ENCODE results near the gene SYK. TPM values are rescaled to one million over a fixed set of nuclear protein-coding genes. Genes with fewer than 3 reads are reported as not detected.
A peak's percentile ranks its signal among the peaks of the same experiment; 100 is the strongest.

SYK gene
- polyA plus RNA-seq, 1 of the 3 experiments (the other 2 are of a cell fraction): not detected

- H3K27ac ChIP-seq (ENCODE audit: low read depth in 2 of 2, low read length in 1 of 2): no peak overlapping the region
- ChIA-PET POLR2A (no interaction called here), CTCF (interaction anchor here (0.6 to 1.9 kb wide), 8 partner anchors 9 to 1176 kb away, joined by 3 to 5 read pairs (median 4); partner anchors contain the start of gene DIRAS2)
- H3K4me1 ChIP-seq (ENCODE audit: control insufficient read depth in 1 of 2, insufficient read depth in 2 of 2, low read depth in 1 of 2, low read length in 1 of 2): no peaks in the 10 kb centered on the region
- no peaks in the 10 kb centered on the region for H3K9me3 ChIP-seq
- no peaks in the 10 kb centered on the region for H3K79me2 ChIP-seq (ENCODE audit: insufficient read depth)
- TF ChIP-seq RAD21 (IDR thresholded peaks at IDR 0.05; ENCODE audit: low read length) (peak; percentile 69), TCF12 (IDR thresholded peaks at IDR 0.05) (no peak), TEAD4 (IDR thresholded peaks at IDR 0.05; ENCODE audit: borderline replicate concordance, insufficient read depth) (no peak), YY1 (IDR thresholded peaks at IDR 0.05; ENCODE audit: low read depth) (no peak), SMC3 (IDR thresholded peaks at IDR 0.05; ENCODE audit: low read depth, low read length) (peak; percentile 34; the same call in 1 of the 2 replicates), GABPA (IDR thresholded peaks at IDR 0.05; ENCODE audit: low read depth) (no peak), EP300 (IDR thresholded peaks at IDR 0.05; ENCODE audit: borderline replicate concordance in 1 of 2, low read depth in 1 of 2, low read length in 1 of 2) (no peak), FOXM1 (IDR thresholded peaks at IDR 0.05; ENCODE audit: low read depth) (no peak), SIN3A (IDR thresholded peaks at IDR 0.05; ENCODE audit: borderline replicate concordance, low read depth, low read length) (no peak), GATA2 (CRISPR knock-in tag; IDR thresholded peaks at IDR 0.05) (no peak), USF2 (IDR thresholded peaks at IDR 0.05; ENCODE audit: borderline replicate concordance, low read depth, low read length) (no peak), JUND (IDR thresholded peaks at IDR 0.05) (no peak), CTCF (IDR thresholded peaks at IDR 0.05) (peak; percentile 23), MXI1 (IDR thresholded peaks at IDR 0.05; ENCODE audit: low read depth, low read length) (no peak), POLR2AphosphoS5 (IDR thresholded peaks at IDR 0.05; ENCODE audit: low read depth, low read length) (no peak), RCOR1 (IDR thresholded peaks at IDR 0.05; ENCODE audit: low read length) (no peak), REST (IDR thresholded peaks at IDR 0.05; ENCODE audit: low read depth, low read length) (no peak), TAF1 (IDR thresholded peaks at IDR 0.05; ENCODE audit: borderline replicate concordance, low read depth, low read length) (no peak)
- TF ChIP-seq, protein P1, sequence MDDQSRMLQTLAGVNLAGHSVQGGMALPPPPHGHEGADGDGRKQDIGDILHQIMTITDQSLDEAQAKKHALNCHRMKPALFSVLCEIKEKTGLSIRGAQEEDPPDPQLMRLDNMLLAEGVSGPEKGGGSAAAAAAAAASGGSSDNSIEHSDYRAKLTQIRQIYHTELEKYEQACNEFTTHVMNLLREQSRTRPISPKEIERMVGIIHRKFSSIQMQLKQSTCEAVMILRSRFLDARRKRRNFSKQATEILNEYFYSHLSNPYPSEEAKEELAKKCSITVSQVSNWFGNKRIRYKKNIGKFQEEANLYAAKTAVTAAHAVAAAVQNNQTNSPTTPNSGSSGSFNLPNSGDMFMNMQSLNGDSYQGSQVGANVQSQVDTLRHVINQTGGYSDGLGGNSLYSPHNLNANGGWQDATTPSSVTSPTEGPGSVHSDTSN (IDR thresholded peaks at IDR 0.05): no peak
- H3K36me3 ChIP-seq (replicated peaks in 1 of 2; ENCODE audit: control insufficient read depth in 1 of 2, insufficient read depth in 2 of 2, low read length in 1 of 2): no peaks in the 10 kb centered on the region
- no peaks in the 10 kb centered on the region for H3K27me3 ChIP-seq (ENCODE audit: insufficient read depth)
- H4K20me1 ChIP-seq (ENCODE audit: insufficient read depth): no peaks in the 10 kb centered on the region
- peak; percentile 47 for DNase-seq
- no peak overlapping the region for H2AFZ ChIP-seq (ENCODE audit: low read depth)
- no peak overlapping the region for H3K9ac ChIP-seq
- no peak overlapping the region for H3K4me2 ChIP-seq
- no peaks in the 10 kb centered on the region for H3F3A ChIP-seq (replicated peaks; ENCODE audit: insufficient read depth)
- H3K4me3 ChIP-seq (ENCODE audit: low read depth in 2 of 2, low read length in 1 of 2): no peak overlapping the region
- H3K9me2 ChIP-seq: no peaks in the 10 kb centered on the region
- 69% methylated on average over 1 of the region's 1 CpG for WGBS (ENCODE audit: low lambda C conversion rate)
Observed at GRCh38 chr9:90773617-90774016, 28.0 kb upstream of the SYK start.
